SK-N-SH treated with all-trans-retinoic acid at 6 μM for 48 hours (cell line): Measurements from ENCODE around the gene MATK.

Experiments used
- ARNTL ChIP-seq: fragments of 450-650 bp; formaldehyde crosslinking; IDR thresholded peaks from 2 replicates; pipeline ENCODE4 v1.5.0; 2020; ENCODE audit warnings: low read depth, mild to moderate bottlenecking, moderate library complexity, borderline replicate concordance
- CSDC2 ChIP-seq: fragments of 250-450 bp; sonication (Bioruptor Pico); IDR thresholded peaks from 2 replicates; pipeline ENCODE4 v1.5.0; 2020; ENCODE audit warnings: mild to moderate bottlenecking, moderate library complexity
- ESRRG ChIP-seq: fragments of 250-450 bp; sonication (Bioruptor Pico); IDR thresholded peaks from 2 replicates; pipeline ENCODE4 v1.6.1; 2021; ENCODE audit warnings: mild to moderate bottlenecking
- GLIS3 ChIP-seq: fragments of 250-450 bp; sonication (Bioruptor Pico); IDR thresholded peaks from 2 replicates; pipeline ENCODE4 v1.5.0; 2020; ENCODE audit warnings: mild to moderate bottlenecking, moderate library complexity
- ISL1 ChIP-seq: fragments of 250-450 bp; sonication (Bioruptor Pico); IDR thresholded peaks from 2 replicates; pipeline ENCODE4 v2.1.2; 2022; ENCODE audit warnings: mild to moderate bottlenecking, moderate library complexity
- RARB ChIP-seq: fragments of 250-450 bp; sonication (Bioruptor Pico); IDR thresholded peaks from 2 replicates; pipeline ENCODE4 v1.8.0; 2021; ENCODE audit warnings: mild to moderate bottlenecking, moderate library complexity
- ZFP30 ChIP-seq: fragments of 450-650 bp; formaldehyde crosslinking; IDR thresholded peaks from 2 replicates; pipeline ENCODE4 v1.5.0; 2022; ENCODE audit warnings: mild to moderate bottlenecking, moderate library complexity
- ZNF70 ChIP-seq: fragments of 450-650 bp; formaldehyde crosslinking; IDR thresholded peaks from 2 replicates; pipeline ENCODE4 v1.5.0; 2020; ENCODE audit warnings: mild to moderate bottlenecking, moderate library complexity
- TF ChIP-seq, protein P1 (sequence below): fragments of 250-450 bp; sonication (Bioruptor Pico); IDR thresholded peaks from 2 replicates; pipeline ENCODE4 v1.5.1; 2020; ENCODE audit warnings: low read depth, mild to moderate bottlenecking, moderate library complexity
- TF ChIP-seq, protein P2 (sequence below): fragments of 250-450 bp; sonication (Bioruptor Pico); IDR thresholded peaks from 2 replicates; pipeline ENCODE4 v1.8.0; 2020; ENCODE audit warnings: mild to moderate bottlenecking, moderate library complexity, borderline replicate concordance

DNA sequence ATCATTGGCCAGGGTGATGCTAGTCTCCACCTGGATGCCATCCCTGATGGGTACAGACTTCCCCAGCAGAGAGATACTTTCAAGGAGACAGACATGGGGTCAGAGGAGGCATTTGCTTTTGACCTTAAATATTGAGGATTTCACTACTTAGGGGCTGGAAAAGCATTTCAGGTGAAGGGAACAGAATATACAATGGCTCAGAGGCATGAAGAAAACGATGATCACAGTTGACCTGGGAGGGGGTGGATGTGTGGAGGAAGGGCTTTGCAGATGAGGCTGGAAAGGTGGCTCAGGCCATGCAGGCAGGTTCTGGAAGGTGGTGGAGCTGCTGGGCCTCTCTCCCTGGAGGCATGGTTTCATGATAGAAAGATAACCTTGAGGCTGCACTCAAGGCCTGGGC, 3.9 kb downstream of the MATK start:
- TF ChIP-seq RARB (CRISPR knock-in tag): no peak
- no peak for TF ChIP-seq GLIS3 (CRISPR knock-in tag)
- TF ChIP-seq ZFP30 (CRISPR knock-in tag): no peak
- TF ChIP-seq CSDC2 (CRISPR knock-in tag): no peak
- no peak for TF ChIP-seq ARNTL (CRISPR knock-in tag)
- TF ChIP-seq ZNF70 (CRISPR knock-in tag): no peak
- TF ChIP-seq ISL1 (CRISPR knock-in tag): no peak
- TF ChIP-seq, protein P1, sequence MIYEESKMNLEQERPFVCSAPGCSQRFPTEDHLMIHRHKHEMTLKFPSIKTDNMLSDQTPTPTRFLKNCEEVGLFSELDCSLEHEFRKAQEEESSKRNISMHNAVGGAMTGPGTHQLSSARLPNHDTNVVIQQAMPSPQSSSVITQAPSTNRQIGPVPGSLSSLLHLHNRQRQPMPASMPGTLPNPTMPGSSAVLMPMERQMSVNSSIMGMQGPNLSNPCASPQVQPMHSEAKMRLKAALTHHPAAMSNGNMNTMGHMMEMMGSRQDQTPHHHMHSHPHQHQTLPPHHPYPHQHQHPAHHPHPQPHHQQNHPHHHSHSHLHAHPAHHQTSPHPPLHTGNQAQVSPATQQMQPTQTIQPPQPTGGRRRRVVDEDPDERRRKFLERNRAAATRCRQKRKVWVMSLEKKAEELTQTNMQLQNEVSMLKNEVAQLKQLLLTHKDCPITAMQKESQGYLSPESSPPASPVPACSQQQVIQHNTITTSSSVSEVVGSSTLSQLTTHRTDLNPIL: no peak
- TF ChIP-seq, protein P2, sequence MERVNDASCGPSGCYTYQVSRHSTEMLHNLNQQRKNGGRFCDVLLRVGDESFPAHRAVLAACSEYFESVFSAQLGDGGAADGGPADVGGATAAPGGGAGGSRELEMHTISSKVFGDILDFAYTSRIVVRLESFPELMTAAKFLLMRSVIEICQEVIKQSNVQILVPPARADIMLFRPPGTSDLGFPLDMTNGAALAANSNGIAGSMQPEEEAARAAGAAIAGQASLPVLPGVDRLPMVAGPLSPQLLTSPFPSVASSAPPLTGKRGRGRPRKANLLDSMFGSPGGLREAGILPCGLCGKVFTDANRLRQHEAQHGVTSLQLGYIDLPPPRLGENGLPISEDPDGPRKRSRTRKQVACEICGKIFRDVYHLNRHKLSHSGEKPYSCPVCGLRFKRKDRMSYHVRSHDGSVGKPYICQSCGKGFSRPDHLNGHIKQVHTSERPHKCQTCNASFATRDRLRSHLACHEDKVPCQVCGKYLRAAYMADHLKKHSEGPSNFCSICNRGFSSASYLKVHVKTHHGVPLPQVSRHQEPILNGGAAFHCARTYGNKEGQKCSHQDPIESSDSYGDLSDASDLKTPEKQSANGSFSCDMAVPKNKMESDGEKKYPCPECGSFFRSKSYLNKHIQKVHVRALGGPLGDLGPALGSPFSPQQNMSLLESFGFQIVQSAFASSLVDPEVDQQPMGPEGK: no peak
- no peak for TF ChIP-seq ESRRG (CRISPR knock-in tag)
